Measurements from ENCODE around the gene MAPK6. TPM values are rescaled to one million over a fixed set of nuclear protein-coding genes. Genes with fewer than 3 reads are reported as not detected.

The MAPK6 gene
- total RNA-seq, 2 donors from 2014 or later, result 80.2 to 81.6 TPM

GRCh38 chr15:52021128-52021671, 2.2 kb downstream of the MAPK6 start:
- H3K27ac Mint-ChIP-seq, result peak overlapping the region; percentile 64
- no peak overlapping the region for H3K27ac ChIP-seq (ENCODE audit: low read depth, low read length)
- H3K4me3 ChIP-seq (ENCODE audit: low read length), result peak overlapping the region; percentile 93

GRCh38 chr15:52021892-52022540, 3.0 kb downstream of the MAPK6 start:
- H3K4me3 ChIP-seq (ENCODE audit: low read length), result no peak overlapping the region
- no peaks in the 10 kb centered on the region for H3K27me3 ChIP-seq (ENCODE audit: control insufficient read depth, insufficient read depth, low read length, poor library complexity, severe bottlenecking)
- no peaks in the 10 kb centered on the region for H3K4me1 ChIP-seq (ENCODE audit: control insufficient read depth, insufficient read depth, low read length)
- no peaks in the 10 kb centered on the region for H3K36me3 Mint-ChIP-seq (ENCODE audit: low read depth)
- no peaks in the 10 kb centered on the region for H3K9me3 ChIP-seq (ENCODE audit: control insufficient read depth, low read length)
- H3K9me3 Mint-ChIP-seq, result peaks cover 1% of the 10 kb centered on the region
- TF ChIP-seq CTCF (conservative IDR thresholded peaks at IDR 0.05), result no peak
- H3K9ac ChIP-seq (ENCODE audit: extremely low read depth, low read length, poor library complexity, severe bottlenecking), result peak overlapping the region; percentile 82
- 84 to 90% methylated on average over 9 of the region's 10 CpGs for WGBS, 2 experiments (ENCODE audit: insufficient coverage in 1 of 2, insufficient read length in 1 of 2)
- H3K27ac Mint-ChIP-seq, result peak overlapping the region; percentile 81
- DNase-seq, result no peak
- peaks cover 4% of the 10 kb centered on the region for H3K36me3 ChIP-seq (ENCODE audit: control insufficient read depth, insufficient read depth, low read length)
- no peak overlapping the region for H3K27ac ChIP-seq (ENCODE audit: low read depth, low read length)
- H3K4me3 Mint-ChIP-seq, result no peak overlapping the region
- H3K27me3 Mint-ChIP-seq (ENCODE audit: insufficient read depth), result peaks cover 2% of the 10 kb centered on the region
- peaks cover 30% of the 10 kb centered on the region for H3K4me1 Mint-ChIP-seq

More at GRCh38 chr15:52021128-52021671, 2.2 kb downstream of the MAPK6 start:
- Histone ChIP-seq H3K9ac (ENCODE audit: extremely low read depth, low read length, poor library complexity, severe bottlenecking) (peak overlapping the region; percentile 82), H3K27me3 (ENCODE audit: control insufficient read depth, insufficient read depth, low read length, poor library complexity, severe bottlenecking) (no peaks in the 10 kb centered on the region), H3K9me3 (ENCODE audit: control insufficient read depth, low read length) (no peaks in the 10 kb centered on the region), H3K36me3 (ENCODE audit: control insufficient read depth, insufficient read depth, low read length) (peaks cover 4% of the 10 kb centered on the region), H3K4me1 (ENCODE audit: control insufficient read depth, insufficient read depth, low read length) (no peaks in the 10 kb centered on the region)
- 11% methylated on average over 2 of the region's 4 CpGs; no CpG with 5 or more reads in 1 of the 2 experiments for WGBS, 2 experiments (ENCODE audit: insufficient coverage in 1 of 2, insufficient read length in 1 of 2)
- TF ChIP-seq CTCF (conservative IDR thresholded peaks at IDR 0.05), result peak; percentile 51
- Mint-ChIP-seq H3K4me3 (peak overlapping the region; percentile 95), H3K9me3 (peaks cover 1% of the 10 kb centered on the region), H3K27me3 (ENCODE audit: insufficient read depth) (peaks cover 2% of the 10 kb centered on the region), H3K36me3 (ENCODE audit: low read depth) (no peaks in the 10 kb centered on the region), H3K4me1 (peaks cover 32% of the 10 kb centered on the region)
- DNase-seq, result no peak

GRCh38 chr15:52023169-52023922, 4.3 kb downstream of the MAPK6 start:
- Mint-ChIP-seq H3K4me3 (no peak overlapping the region), H3K4me1 (peaks cover 24% of the 10 kb centered on the region), H3K27ac (peak overlapping the region; percentile 80), H3K27me3 (ENCODE audit: insufficient read depth) (peaks cover 2% of the 10 kb centered on the region), H3K9me3 (peaks cover 1% of the 10 kb centered on the region), H3K36me3 (ENCODE audit: low read depth) (peaks cover 3% of the 10 kb centered on the region)
- H3K27me3 ChIP-seq (ENCODE audit: control insufficient read depth, insufficient read depth, low read length, poor library complexity, severe bottlenecking), result no peaks in the 10 kb centered on the region
- no peaks in the 10 kb centered on the region for H3K9me3 ChIP-seq (ENCODE audit: control insufficient read depth, low read length)
- H3K4me1 ChIP-seq (ENCODE audit: control insufficient read depth, insufficient read depth, low read length), result no peaks in the 10 kb centered on the region
- no peak overlapping the region for H3K9ac ChIP-seq (ENCODE audit: extremely low read depth, low read length, poor library complexity, severe bottlenecking)
- DNase-seq, result no peak
- no peak for TF ChIP-seq CTCF (conservative IDR thresholded peaks at IDR 0.05)
- H3K27ac ChIP-seq (ENCODE audit: low read depth, low read length), result no peak overlapping the region
- WGBS, 2 experiments (ENCODE audit: insufficient coverage in 1 of 2, insufficient read length in 1 of 2), result 95% methylated on average over 10 to 13 of the region's 13 CpGs
- no peak overlapping the region for H3K4me3 ChIP-seq (ENCODE audit: low read length)
- H3K36me3 ChIP-seq (ENCODE audit: control insufficient read depth, insufficient read depth, low read length), result peaks cover 7% of the 10 kb centered on the region
